GM12878 (cell line): ENCODE data around the gene LHFPL2. TPM values are rescaled to one million over a fixed set of nuclear protein-coding genes. Genes with fewer than 3 reads are reported as not detected.

Experiments used
- ATAC-seq: fragments of 200-7000 bp; cut with Tn5 transposase; 3 replicates; pipeline ENCODE4 v1.9.1; 2020; ENCODE audit warnings: mild to moderate bottlenecking, moderate library complexity
- BruUV-seq: library from RNA; stranded (reverse); fragments of 400-500 nt; replicated peaks from 2 replicates; lab custom pipeline; 2021; lab: Mats Ljungman, UMichigan
- CTCF ChIA-PET: fragments of 300-600 bp; sonication (Branson Sonifier 250); formaldehyde crosslinking; extraction: SDS; loops from one replicate; lab custom pipeline; 2021; ENCODE audit warnings: inconsistent platforms; lab: Yijun Ruan, JAX
- POLR2A ChIA-PET: fragments of 350-600 bp; formaldehyde crosslinking; extraction: SDS; loops from one replicate; lab custom pipeline; 2021; ENCODE audit warnings: inconsistent platforms; lab: Charles Lee
- RAD21 ChIA-PET: fragments of 300-600 bp; sonication (Branson Sonifier 250); formaldehyde crosslinking; loops from one replicate; lab custom pipeline; 2023; ENCODE audit warnings: antibody characterized with exemption; ENCODE audit not compliant: unreplicated experiment; lab: Charles Lee
- SMC1A ChIA-PET: fragments of 300-600 bp; sonication (Branson Sonifier 250); formaldehyde crosslinking; loops from one replicate; lab custom pipeline; 2023; ENCODE audit not compliant: unreplicated experiment, uncharacterized antibody; lab: Charles Lee
- DNase-seq: peaks from one replicate; pipeline ENCODE4 v3.0.0-alpha.2; 2011; ENCODE audit warnings: low read depth, low spot score
- FAIRE-seq: peaks from 3 replicates; lab custom pipeline; 2011; peaks lifted over from hg19 to GRCh38; lab: Jason Lieb, UNC
- H2AFZ ChIP-seq: 2 replicates; pipeline ENCODE4 v1.6.0; 2011; ENCODE audit warnings: low read depth, low read length, control low read depth; ENCODE audit not compliant: control insufficient read depth
- H3K27ac ChIP-seq: 2 replicates; pipeline ENCODE4 v1.5.1; 2011; ENCODE audit warnings: control low read depth; ENCODE audit not compliant: control insufficient read depth, insufficient read depth
- H3K27me3 ChIP-seq, 2 experiments: replicated peaks in 1 of 2; 2 replicates each; pipeline versions ENCODE4 v1.6.0 to v1.6.1; 2011; ENCODE audit warnings: low read length in 1 of 2; ENCODE audit not compliant: control insufficient read depth in 2 of 2, insufficient read depth in 2 of 2
- H3K36me3 ChIP-seq, 2 experiments: 2 replicates each; pipeline ENCODE4 v1.5.1; 2011; ENCODE audit warnings: low read length in 1 of 2; ENCODE audit not compliant: control insufficient read depth in 2 of 2, insufficient read depth in 2 of 2
- H3K4me1 ChIP-seq: 2 replicates; pipeline ENCODE4 v1.6.1; 2011; ENCODE audit warnings: mild to moderate bottlenecking, low read length, moderate library complexity, mixed read lengths; ENCODE audit not compliant: control insufficient read depth, insufficient read depth
- H3K4me2 ChIP-seq: 2 replicates; pipeline ENCODE4 v1.6.0; 2011; ENCODE audit warnings: control low read depth; ENCODE audit not compliant: control insufficient read depth, insufficient read depth
- H3K4me3 ChIP-seq: fragments of 200-600 bp; sonication (generic); 2 replicates; pipeline ENCODE4 v1.5.1; 2016
- H3K79me2 ChIP-seq: 2 replicates; pipeline ENCODE4 v1.6.0; 2011; ENCODE audit warnings: low read length; ENCODE audit not compliant: control insufficient read depth, insufficient read depth
- H3K9ac ChIP-seq: 2 replicates; pipeline ENCODE4 v1.8.0; 2011; ENCODE audit warnings: low read length, control low read depth, mixed read lengths; ENCODE audit not compliant: control insufficient read depth, insufficient read depth
- H3K9me3 ChIP-seq: replicated peaks from 3 replicates; pipeline ENCODE4 v1.5.1; 2011; ENCODE audit warnings: mild to moderate bottlenecking, low read length; ENCODE audit not compliant: control insufficient read depth, insufficient read depth
- H4K20me1 ChIP-seq: 2 replicates; pipeline ENCODE4 v1.6.0; 2011; ENCODE audit not compliant: control insufficient read depth, insufficient read depth
- FOXK2 ChIP-seq: fragments of 450-650 bp; IDR thresholded peaks from 2 replicates; pipeline ENCODE4 v1.6.1; 2017; ENCODE audit warnings: mild to moderate bottlenecking, moderate library complexity
- GATAD2B ChIP-seq: fragments of 450-650 bp; conservative IDR thresholded peaks from 2 replicates; pipeline ENCODE4 v1.6.1; 2017; ENCODE audit warnings: low read depth, mild to moderate bottlenecking, moderate library complexity
- HDAC2 ChIP-seq: fragments of 200-600 bp; sonication (generic); IDR thresholded peaks from 2 replicates; pipeline ENCODE4 v1.6.1; 2017
- HDAC6 ChIP-seq: fragments of 200-600 bp; sonication (generic); IDR thresholded peaks from one replicate; pipeline ENCODE4 v1.8.0; 2017; ENCODE audit warnings: antibody characterized with exemption; ENCODE audit not compliant: unreplicated experiment
- KDM1A ChIP-seq: fragments of 200-600 bp; sonication (generic); IDR thresholded peaks from 2 replicates; pipeline ENCODE4 v1.6.1; 2016; ENCODE audit warnings: borderline replicate concordance
- PBX3 ChIP-seq: IDR thresholded peaks from 2 replicates; pipeline ENCODE4 v1.6.1; 2011; ENCODE audit warnings: mild to moderate bottlenecking, low read depth, low read length, moderate library complexity; ENCODE audit not compliant: insufficient replicate concordance
- PML ChIP-seq: IDR thresholded peaks from 2 replicates; pipeline ENCODE4 v1.6.1; 2012; ENCODE audit warnings: low read length, inconsistent platforms
- SPI1 ChIP-seq: IDR thresholded peaks from 2 replicates; pipeline ENCODE4 v1.6.1; 2011; ENCODE audit warnings: low read depth, mild to moderate bottlenecking, low read length, moderate library complexity, borderline replicate concordance; ENCODE audit not compliant: insufficient read depth
- TCF7 ChIP-seq: IDR thresholded peaks from 2 replicates; pipeline ENCODE4 v1.6.1; 2014; ENCODE audit warnings: antibody characterized with exemption, borderline replicate concordance
- USF2 ChIP-seq: IDR thresholded peaks from 2 replicates; pipeline ENCODE4 v1.6.1; 2011; ENCODE audit warnings: low read depth, low read length, improper control_type of control experiment, borderline replicate concordance
- YY1 ChIP-seq: IDR thresholded peaks from 2 replicates; pipeline ENCODE4 v1.6.1; 2011; ENCODE audit warnings: low read depth, mild to moderate bottlenecking, low read length
- ZBTB4 ChIP-seq: fragments of 450-650 bp; formaldehyde crosslinking; IDR thresholded peaks from 2 replicates; pipeline ENCODE4 v1.4.0; 2022; ENCODE audit warnings: mild to moderate bottlenecking, moderate library complexity
- WGBS: methylation state at CpG from one replicate; pipeline ENCODE4 v1.1.6; 2016; ENCODE audit warnings: low lambda C conversion rate; ENCODE audit not compliant: insufficient replicate concordance, insufficient coverage; ENCODE audit errors: missing lambda C conversion rate; 5-methylcytosine and 5-hydroxymethylcytosine counted together
- in situ Hi-C: fragments of 300-500 bp; cut with MboI; formaldehyde crosslinking; loops from 9 replicates; pipeline ENCODE4 v1.14.3; 2018; ENCODE audit warnings: mixed read lengths
- intact Hi-C: fragments of 100-400 bp; cut with micrococcal nuclease; formaldehyde crosslinking; loops from one replicate; pipeline ENCODE4 v1.14.2; 2022; ENCODE audit not compliant: unreplicated experiment
- polyA plus RNA-seq, 11 experiments: library from polyadenylated mRNA; depleted of rRNA in 4 of 11; unstranded in 6 of 11; stranded (reverse) in 5 of 11; fragments of >200 nt; fragmentation: Nextera tagmentation in 4 of 11; fragmentation: Illumina TruSeq in 1 of 11; extraction: Ambion mirVana in 4 of 11; extraction: Trizol in 1 of 11; gene quantifications; 1 replicate in 1 of 11; 2 replicates in 10 of 11; pipeline versions ENCODE4 v1.2.1 to v1.2.3, GENCODE V29; 2011 to 2016; ENCODE audit warnings: inconsistent platforms in 2 of 11, missing spikeins in 2 of 11, low read depth in 1 of 11
- total RNA-seq, 4 experiments: library from RNA; depleted of rRNA in 3 of 4; stranded (reverse); fragments of >200 nt in 3 of 4; fragmentation: Illumina TruSeq in 1 of 4; extraction: Trizol in 1 of 4; gene quantifications; 2 replicates each; pipeline versions ENCODE4 v1.2.1 to v1.2.3, GENCODE V29; 2013 to 2021
- TF ChIP-seq, protein P1 (sequence below): fragments of 450-650 bp; IDR thresholded peaks from 2 replicates; pipeline ENCODE4 v1.6.1; 2017; ENCODE audit warnings: mild to moderate bottlenecking, low read depth, inconsistent platforms; ENCODE audit not compliant: poor library complexity, severe bottlenecking

The LHFPL2 gene
- total and polyA plus RNA-seq, 10 of the 15 experiments (the other 5 are each of a cell fraction or from before 2014, with no cell fraction given): 4.1 to 21.8 (median 12.5) TPM

DNA sequence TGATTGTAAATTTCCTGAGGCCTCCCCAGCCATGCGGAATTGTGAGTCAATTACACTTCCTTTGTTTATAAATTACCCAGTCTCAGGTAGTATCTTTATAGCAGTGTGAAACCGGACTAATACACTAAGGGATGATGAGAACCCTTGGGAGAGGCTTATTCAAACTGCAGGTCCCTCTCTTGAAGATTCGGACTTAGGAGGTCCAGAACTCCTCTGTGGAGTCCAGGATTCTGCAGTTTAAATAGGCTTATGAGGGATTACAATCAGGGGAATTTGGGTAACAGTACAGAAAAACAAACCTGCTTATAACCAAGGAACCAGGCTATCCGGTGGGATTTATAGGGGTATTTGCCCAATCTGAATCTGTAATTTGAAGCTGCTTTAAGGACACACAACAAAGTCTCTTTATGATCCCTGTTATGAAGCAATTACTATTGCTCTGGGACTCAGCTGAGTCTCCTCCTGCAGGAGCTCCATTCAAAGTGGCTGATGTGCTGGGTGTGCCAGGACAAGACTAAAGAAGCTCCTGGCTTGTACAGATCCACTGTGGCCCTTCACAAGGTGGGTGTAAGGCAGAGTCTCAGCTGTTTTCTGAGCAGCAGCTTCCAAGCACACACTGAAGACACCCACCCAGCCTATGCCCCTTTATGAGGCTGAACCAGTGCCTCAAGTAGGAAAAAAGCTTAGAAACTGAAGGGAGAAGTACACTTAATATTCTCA lies 41.8 kb upstream of the LHFPL2 start:
- in situ Hi-C loops: no loop called here
- H3K9me3 ChIP-seq: no peaks in the 10 kb centered on the region; the same call in 2 of the 3 replicates
- no peak overlapping the region for H3K4me2 ChIP-seq
- no peaks in the 10 kb centered on the region for H3K4me1 ChIP-seq
- no peaks in the 10 kb centered on the region for H3K36me3 ChIP-seq
- ChIA-PET SMC1A (interaction anchor here (0.7 to 1.5 kb wide), 7 partner anchors 10 to 273 kb away, joined by 3 to 5 read pairs (median 3); no protein-coding TSS in a partner anchor), RAD21 (interaction anchor here (0.6 to 1.1 kb wide), 2 partner anchors 18 to 67 kb away, joined by 3 to 4 read pairs; no protein-coding TSS in a partner anchor), CTCF (interaction anchor here (0.7 to 2.0 kb wide), 4 partner anchors 9 to 41 kb away, joined by 3 to 7 read pairs (median 4); partner anchors contain the start of gene LHFPL2), POLR2A (interaction anchor here (1.6 kb wide), 1 partner anchor 10 kb away, joined by 3 read pairs; no protein-coding TSS in a partner anchor)
- 40% methylated on average over 4 of the region's 4 CpGs for WGBS
- H3K9ac ChIP-seq: no peak overlapping the region
- no TSS peak for BruUV-seq
- H3K4me3 ChIP-seq: no peak overlapping the region
- no peak for ATAC-seq
- FAIRE-seq: no peak
- no peak overlapping the region for H2AFZ ChIP-seq
- no peaks in the 10 kb centered on the region for H4K20me1 ChIP-seq
- H3K27me3 ChIP-seq: no peaks in the 10 kb centered on the region
- intact Hi-C loops: no loop called here
- H3K27ac ChIP-seq: no peak overlapping the region
- no peak for DNase-seq
- no peaks in the 10 kb centered on the region for H3K79me2 ChIP-seq
- TF ChIP-seq PBX3 (no peak), HDAC6 (no peak), HDAC2 (no peak), ZBTB4 (CRISPR knock-in tag) (no peak), TCF7 (no peak), GATAD2B (no peak), FOXK2 (no peak), YY1 (no peak), USF2 (no peak), KDM1A (no peak), SPI1 (no peak), PML (no peak)
- TF ChIP-seq, protein P1, sequence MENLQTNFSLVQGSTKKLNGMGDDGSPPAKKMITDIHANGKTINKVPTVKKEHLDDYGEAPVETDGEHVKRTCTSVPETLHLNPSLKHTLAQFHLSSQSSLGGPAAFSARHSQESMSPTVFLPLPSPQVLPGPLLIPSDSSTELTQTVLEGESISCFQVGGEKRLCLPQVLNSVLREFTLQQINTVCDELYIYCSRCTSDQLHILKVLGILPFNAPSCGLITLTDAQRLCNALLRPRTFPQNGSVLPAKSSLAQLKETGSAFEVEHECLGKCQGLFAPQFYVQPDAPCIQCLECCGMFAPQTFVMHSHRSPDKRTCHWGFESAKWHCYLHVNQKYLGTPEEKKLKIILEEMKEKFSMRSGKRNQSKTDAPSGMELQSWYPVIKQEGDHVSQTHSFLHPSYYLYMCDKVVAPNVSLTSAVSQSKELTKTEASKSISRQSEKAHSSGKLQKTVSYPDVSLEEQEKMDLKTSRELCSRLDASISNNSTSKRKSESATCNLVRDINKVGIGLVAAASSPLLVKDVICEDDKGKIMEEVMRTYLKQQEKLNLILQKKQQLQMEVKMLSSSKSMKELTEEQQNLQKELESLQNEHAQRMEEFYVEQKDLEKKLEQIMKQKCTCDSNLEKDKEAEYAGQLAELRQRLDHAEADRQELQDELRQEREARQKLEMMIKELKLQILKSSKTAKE: no peak
